GM12865 (cell line): ENCODE data around the gene SVEP1.

Experiments used
- DNase-seq: peaks from one replicate; pipeline ENCODE4 v3.0.0; 2010; ENCODE audit warnings: low read depth
- H3K4me3 ChIP-seq: 2 replicates; pipeline ENCODE4 v1.5.1; 2011; ENCODE audit warnings: mild to moderate bottlenecking, low read depth, low read length, control low read depth
- CTCF ChIP-seq: IDR thresholded peaks from 2 replicates; pipeline ENCODE4 v1.5.1; 2011; ENCODE audit warnings: low read length, control low read depth, low read depth, inconsistent platforms; ENCODE audit not compliant: insufficient read depth; ENCODE audit errors: missing control alignments

The SVEP1 gene

GRCh38 chr9:110334183-110334582 lies 245.4 kb downstream of the SVEP1 start:
- no peak for TF ChIP-seq CTCF
- H3K4me3 ChIP-seq = no peak overlapping the region
- DNase-seq = peak; percentile 24

- H3K4me3 ChIP-seq = no peak overlapping the region
- DNase-seq = no peak
- no peak for TF ChIP-seq CTCF
Observed at GRCh38 chr9:110332766-110333165, 246.8 kb downstream of the SVEP1 start.

DNA sequence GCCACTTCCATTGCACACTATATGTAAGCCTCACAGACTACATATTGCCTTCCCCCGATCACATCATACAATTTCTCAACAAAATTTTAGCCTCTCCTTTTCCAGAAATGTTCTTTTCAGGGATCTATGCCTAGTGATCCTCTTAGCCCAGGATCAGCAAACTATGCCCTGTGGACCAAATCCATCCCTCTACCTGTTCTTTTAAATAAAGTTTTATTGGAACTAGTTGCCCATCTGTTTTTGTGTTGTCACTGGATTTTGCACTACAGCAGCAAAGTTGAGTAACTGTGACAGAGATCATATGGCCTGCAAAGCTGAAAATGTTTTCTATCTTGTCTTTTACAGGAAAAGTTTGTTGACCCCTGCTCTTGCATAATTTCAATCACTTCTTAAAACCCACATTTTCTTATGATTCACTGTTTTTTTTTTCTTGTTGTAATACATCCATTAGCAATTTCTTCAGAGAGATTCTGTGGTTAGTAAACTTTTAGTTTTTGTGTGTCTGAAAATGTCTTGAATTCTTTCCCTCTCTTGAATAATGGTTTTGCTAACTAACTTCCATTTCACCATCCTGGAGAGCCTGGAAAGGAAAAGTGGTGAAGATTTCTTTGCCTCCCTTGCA lies 248.9 kb downstream of the SVEP1 start:
- TF ChIP-seq CTCF = no peak
- no peak for DNase-seq
- H3K4me3 ChIP-seq = no peak overlapping the region

DNA sequence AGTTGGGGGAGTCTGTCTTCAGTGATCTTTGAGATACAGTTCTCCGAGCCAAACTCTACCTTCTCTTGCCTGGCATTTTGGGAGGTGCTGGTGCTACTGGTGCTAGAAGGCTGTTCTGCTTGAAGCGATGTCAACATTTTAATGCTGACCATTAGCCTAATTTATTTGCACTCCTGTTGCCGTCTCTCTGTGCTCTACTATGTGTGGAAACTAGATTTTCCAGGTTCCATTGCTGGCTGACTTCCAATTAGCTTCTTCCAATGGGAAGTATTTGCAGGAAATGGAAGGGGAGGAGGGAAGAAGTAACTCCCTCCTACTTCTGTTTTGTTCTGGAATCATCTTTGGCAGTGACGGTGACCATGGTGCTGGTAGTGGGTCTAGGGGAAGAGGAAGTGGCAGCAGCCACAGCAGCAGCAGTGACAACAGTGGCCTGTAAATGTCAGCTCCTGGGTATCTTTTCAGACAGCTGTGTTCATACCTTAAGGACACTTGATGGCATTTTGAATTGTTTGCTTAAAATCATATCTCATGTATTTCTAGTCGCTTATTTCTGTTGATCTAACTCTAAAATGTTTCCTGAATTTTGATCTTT lies 249.8 kb downstream of the SVEP1 start:
- peak; percentile 6 for DNase-seq
- no peak for TF ChIP-seq CTCF
- H3K4me3 ChIP-seq = no peak overlapping the region

- no peak overlapping the region for H3K4me3 ChIP-seq
- TF ChIP-seq CTCF = no peak
- DNase-seq = no peak
Observed at GRCh38 chr9:110328763-110329162, 250.8 kb downstream of the SVEP1 start.

DNA sequence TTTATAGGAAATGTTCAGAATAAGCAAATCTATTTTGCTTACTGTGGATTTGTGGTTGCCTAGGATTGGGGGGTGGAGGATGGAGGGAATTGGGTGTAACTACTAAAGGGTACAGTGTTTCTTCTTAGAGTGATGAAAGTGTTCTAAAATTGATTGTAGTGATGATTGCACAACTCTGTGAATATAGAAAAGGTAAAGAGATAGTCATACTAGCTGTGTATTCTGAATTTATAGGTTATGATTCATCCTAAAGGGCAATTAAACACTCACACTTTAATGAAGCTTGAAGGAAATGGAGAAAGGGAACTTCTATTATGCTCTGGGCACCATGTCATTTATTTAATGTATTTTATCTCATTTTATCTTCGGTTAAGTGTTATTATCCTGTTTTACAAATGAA lies 251.8 kb downstream of the SVEP1 start:
- no peak overlapping the region for H3K4me3 ChIP-seq
- TF ChIP-seq CTCF = no peak
- no peak for DNase-seq

- no peak for TF ChIP-seq CTCF
- H3K4me3 ChIP-seq = no peak overlapping the region
- DNase-seq = no peak
Observed at GRCh38 chr9:110323818-110324217, 255.7 kb downstream of the SVEP1 start.
